ENCODE results near the gene ANKRD61.
"Not testable (repeated sequence)": the region's sequence is repeated elsewhere in the genome, so short reads cannot be mapped to it uniquely, and the experiment has no call there.

ANKRD61 gene

GRCh38 chr7:6074612-6075380, 43.6 kb downstream of the ANKRD61 start:
- DNase-seq = no peak
- H3K27ac ChIP-seq = no peak overlapping the region
- TF ChIP-seq CTCF (IDR thresholded peaks at IDR 0.05; ENCODE audit: low read depth, low read length, missing control alignments) = no peak
- H3K27me3 ChIP-seq (replicated peaks) = no peaks in the 10 kb centered on the region
- in situ Hi-C loops (cut with HindIII; ENCODE audit: low pct_ligation_motif_present, low sequenced_read_pairs) = no loop called here
- H3K36me3 ChIP-seq (replicated peaks) = no peaks in the 10 kb centered on the region
- no peak overlapping the region for H3K4me3 ChIP-seq (ENCODE audit: low read depth, low read length)

GRCh38 chr7:6078548-6078947, 47.4 kb downstream of the ANKRD61 start:
- H3K4me3 ChIP-seq (ENCODE audit: low read depth, low read length) = no peak overlapping the region
- H3K27ac ChIP-seq = no peak overlapping the region
- H3K36me3 ChIP-seq (replicated peaks) = no peaks in the 10 kb centered on the region
- no peaks in the 10 kb centered on the region for H3K27me3 ChIP-seq (replicated peaks)
- TF ChIP-seq CTCF (IDR thresholded peaks at IDR 0.05; ENCODE audit: low read depth, low read length, missing control alignments) = no peak
- in situ Hi-C loops (cut with HindIII; ENCODE audit: low pct_ligation_motif_present, low sequenced_read_pairs) = no loop called here
- no peak for DNase-seq

GRCh38 chr7:6083047-6083446, 51.9 kb downstream of the ANKRD61 start:
- H3K27ac ChIP-seq; H3K4me3 ChIP-seq (ENCODE audit: low read depth, low read length); H3K36me3 ChIP-seq (replicated peaks); in situ Hi-C loops (cut with HindIII; ENCODE audit: low pct_ligation_motif_present, low sequenced_read_pairs); DNase-seq; H3K27me3 ChIP-seq (replicated peaks): not testable (repeated sequence)
